K562 (cell line): Measurements from ENCODE around the gene SIGLEC11. TPM values are rescaled to one million over a fixed set of nuclear protein-coding genes. Genes with fewer than 3 reads are reported as not detected.

ENCODE experiments used
- CBX2 ChIP-seq: fragments of 200-600 bp; sonication (generic); IDR thresholded peaks from one replicate; pipeline ENCODE4 v1.6.1; 2012; ENCODE audit warnings: mild to moderate bottlenecking, low read length, inconsistent platforms; ENCODE audit not compliant: insufficient read depth, poor library complexity, severe bottlenecking
- CEBPZ ChIP-seq: fragments of 150-350 bp; IDR thresholded peaks from 2 replicates; pipeline ENCODE4 v1.6.1; 2014; ENCODE audit warnings: low read depth, mild to moderate bottlenecking, low read length, borderline replicate concordance
- E4F1 ChIP-seq: fragments of 250-450 bp; sonication (Bioruptor Pico); IDR thresholded peaks from 2 replicates; pipeline ENCODE4 v1.5.0; 2021; ENCODE audit warnings: mild to moderate bottlenecking, borderline replicate concordance
- FOXP4 ChIP-seq: sonication (generic); formaldehyde crosslinking; IDR thresholded peaks from 2 replicates; pipeline ENCODE4 v1.8.0; 2022; ENCODE audit warnings: mild to moderate bottlenecking, missing genetic modification reagents, borderline replicate concordance
- IRF2 ChIP-seq: sonication (generic); formaldehyde crosslinking; IDR thresholded peaks from 2 replicates; pipeline ENCODE4 v1.8.1; 2022; ENCODE audit warnings: mild to moderate bottlenecking, missing genetic modification reagents
- MAZ ChIP-seq, 2 experiments: fragments of 450-650 bp in 1 of 2; sonication (generic) in 1 of 2; formaldehyde crosslinking; IDR thresholded peaks in 1 of 2; conservative IDR thresholded peaks in 1 of 2; 2 replicates each; pipeline versions ENCODE4 v1.4.0 to v1.5.0; 2020; ENCODE audit warnings: mild to moderate bottlenecking in 1 of 2, missing genetic modification reagents in 1 of 2
- MBD1 ChIP-seq: fragments of 250-450 bp; sonication (Bioruptor Pico); IDR thresholded peaks from 2 replicates; pipeline ENCODE4 v1.8.0; 2022; ENCODE audit warnings: inconsistent platforms
- NFATC3 ChIP-seq: fragments of 450-650 bp; IDR thresholded peaks from 2 replicates; pipeline ENCODE4 v1.6.1; 2017; ENCODE audit warnings: mild to moderate bottlenecking
- TAF1 ChIP-seq: IDR thresholded peaks from 2 replicates; pipeline ENCODE4 v1.6.1; 2011; ENCODE audit warnings: mild to moderate bottlenecking, low read length, moderate library complexity; ENCODE audit not compliant: insufficient read depth, control insufficient read depth, severe bottlenecking; ENCODE audit errors: extremely low read depth
- THRA ChIP-seq: fragments of 450-650 bp; IDR thresholded peaks from 2 replicates; pipeline ENCODE4 v1.6.1; 2017; ENCODE audit warnings: mild to moderate bottlenecking, moderate library complexity
- ZNF444 ChIP-seq: fragments of 250-450 bp; sonication (Bioruptor Pico); IDR thresholded peaks from 2 replicates; pipeline ENCODE4 v1.4.0; 2020; ENCODE audit warnings: mild to moderate bottlenecking, moderate library complexity
- ZNF740 ChIP-seq, 3 experiments: fragments of 200-800 bp in 1 of 3; sonication (Bioruptor generic) in 1 of 3; sonication (generic) in 1 of 3; formaldehyde crosslinking in 1 of 3; IDR thresholded peaks; 2 replicates each; pipeline versions ENCODE4 v1.6.1 to v1.8.0; 2016 to 2022; ENCODE audit warnings: mild to moderate bottlenecking in 2 of 3, missing compliant biosample characterization in 2 of 3, missing genetic modification characterization in 2 of 3, missing genetic modification reagents in 1 of 3
- polyA plus RNA-seq, 8 experiments: library from polyadenylated mRNA; depleted of rRNA in 4 of 8; stranded (reverse) in 5 of 8; unstranded in 3 of 8; fragments of >200 nt; fragmentation: Nextera tagmentation in 2 of 8; fragmentation: Illumina TruSeq in 1 of 8; extraction: Ambion mirVana in 2 of 8; extraction: Trizol in 1 of 8; gene quantifications; 2 replicates each; pipeline versions ENCODE4 v1.2.1 to v1.2.3, GENCODE V29; 2011 to 2014; ENCODE audit warnings: inconsistent platforms in 1 of 8, missing spikeins in 1 of 8
- total RNA-seq, 7 experiments: library from RNA; depleted of rRNA in 6 of 7; stranded (reverse); fragments of >200 nt in 6 of 7; fragmentation: Illumina TruSeq in 2 of 7; extraction: Trizol in 2 of 7; gene quantifications; 2 replicates each; pipeline versions ENCODE4 v1.2.1 to v1.2.3, GENCODE V29; 2011 to 2021; ENCODE audit warnings: low replicate concordance in 1 of 7

The SIGLEC11 gene
- total and polyA plus RNA-seq, 9 of the 15 experiments (the other 6 are each of a cell fraction or from before 2014, with no cell fraction given) = not detected

GRCh38 chr19:50003810-50004419, 42.9 kb upstream of the SIGLEC11 start (continued):
- TF ChIP-seq MBD1 (CRISPR knock-in tag) (no peak), ZNF444 (no peak), NFATC3 (no peak), FOXP4 (no peak), THRA (no peak), E4F1 (CRISPR knock-in tag) (no peak), MAZ (CRISPR knock-in tag; conservative IDR thresholded peaks at IDR 0.05 in 1 of 2, IDR thresholded peaks at IDR 0.05 in 1 of 2) (peak in 1 of 2 experiments; percentile 52; a peak in 1 of 4 replicates), TAF1 (no peak), CBX2 (no peak), ZNF740 (CRISPR knock-in tag; IDR thresholded peaks at IDR 0.05) (no peak), ZNF740 (tag; IDR thresholded peaks at IDR 0.05) (no peak), CEBPZ (no peak), IRF2 (CRISPR knock-in tag) (no peak)
